ENCODE results near the gene COMMD9. TPM values are rescaled to one million over a fixed set of nuclear protein-coding genes. Genes with fewer than 3 reads are reported as not detected.

The COMMD9 gene
- total and polyA plus RNA-seq, 9 donors: 46.4 to 70.2 (median 54.2) TPM

- Histone ChIP-seq H3K36me3 (ENCODE audit: control insufficient read depth, insufficient read depth, low read length) (peaks cover 33% of the 10 kb centered on the region), H3K4me3 (ENCODE audit: low read length) (no peak overlapping the region), H3K27me3 (ENCODE audit: control insufficient read depth, insufficient read depth, low read length) (no peaks in the 10 kb centered on the region), H3K4me1 (ENCODE audit: control insufficient read depth, insufficient read depth, low read length) (no peaks in the 10 kb centered on the region), H3K9me3 (replicated peaks; ENCODE audit: control insufficient read depth, low read depth, low read length) (no peaks in the 10 kb centered on the region), H3K27ac (ENCODE audit: low read length) (no peak overlapping the region)
- DNase-seq: no peak
- 81% methylated on average over 10 of the region's 12 CpGs for WGBS (ENCODE audit: insufficient coverage)
Observed at GRCh38 chr11:36229091-36229705, 60.0 kb downstream of the COMMD9 start.

GRCh38 chr11:36228689-36229088 lies 60.5 kb downstream of the COMMD9 start:
- no peaks in the 10 kb centered on the region for H3K4me1 ChIP-seq (ENCODE audit: control insufficient read depth, insufficient read depth, low read length)
- WGBS (ENCODE audit: insufficient coverage): 94% methylated on average over 5 of the region's 8 CpGs
- H3K27ac ChIP-seq (ENCODE audit: low read length): no peak overlapping the region
- H3K9me3 ChIP-seq (replicated peaks; ENCODE audit: control insufficient read depth, low read depth, low read length): no peaks in the 10 kb centered on the region
- H3K27me3 ChIP-seq (ENCODE audit: control insufficient read depth, insufficient read depth, low read length): no peaks in the 10 kb centered on the region
- H3K4me3 ChIP-seq (ENCODE audit: low read length): no peak overlapping the region
- H3K36me3 ChIP-seq (ENCODE audit: control insufficient read depth, insufficient read depth, low read length): peaks cover 33% of the 10 kb centered on the region
- no peak for DNase-seq

GRCh38 chr11:36227044-36227443 lies 62.2 kb downstream of the COMMD9 start:
- no peaks in the 10 kb centered on the region for H3K9me3 ChIP-seq (replicated peaks; ENCODE audit: control insufficient read depth, low read depth, low read length)
- no peak overlapping the region for H3K4me3 ChIP-seq (ENCODE audit: low read length)
- peaks cover 30% of the 10 kb centered on the region for H3K36me3 ChIP-seq (ENCODE audit: control insufficient read depth, insufficient read depth, low read length)
- 97% methylated on average over 8 of the region's 15 CpGs for WGBS (ENCODE audit: insufficient coverage)
- no peak for DNase-seq
- H3K27me3 ChIP-seq (ENCODE audit: control insufficient read depth, insufficient read depth, low read length): no peaks in the 10 kb centered on the region
- no peaks in the 10 kb centered on the region for H3K4me1 ChIP-seq (ENCODE audit: control insufficient read depth, insufficient read depth, low read length)
- no peak overlapping the region for H3K27ac ChIP-seq (ENCODE audit: low read length)

DNA sequence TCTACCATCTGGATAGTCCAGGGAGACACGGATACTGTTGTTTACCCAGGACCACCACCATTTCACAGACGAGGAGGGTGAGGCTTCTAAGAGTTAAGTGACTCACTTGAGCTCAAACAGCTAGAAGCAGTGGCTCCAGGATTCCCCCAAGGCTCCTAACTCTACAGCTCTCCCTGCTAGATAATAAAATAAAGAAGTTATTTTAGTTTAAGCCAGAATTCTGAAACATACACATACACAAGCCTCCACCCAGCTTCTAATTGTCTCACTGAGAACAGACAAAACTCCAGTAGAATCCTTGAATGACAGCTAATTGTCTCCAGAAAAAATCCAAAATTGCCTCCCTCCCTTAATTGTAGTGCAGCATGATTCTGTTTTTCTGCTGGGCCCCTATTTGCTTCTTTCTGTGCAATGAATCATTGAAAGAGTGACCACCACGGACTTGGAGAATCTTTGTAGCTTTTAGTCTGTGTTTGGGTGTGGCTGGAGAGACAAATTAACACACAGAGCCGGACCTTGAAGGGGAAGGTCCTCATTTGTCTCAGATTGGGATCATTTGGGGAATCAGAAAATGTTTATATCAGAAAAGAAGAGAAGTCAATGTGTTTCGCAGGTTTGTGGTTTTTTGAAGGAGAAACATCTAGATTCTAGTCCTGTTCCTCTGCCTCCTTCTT lies 64.9 kb downstream of the COMMD9 start:
- 40% methylated on average over 2 of the region's 5 CpGs for WGBS (ENCODE audit: insufficient coverage)
- no peak for DNase-seq
- Histone ChIP-seq H3K27ac (ENCODE audit: low read length) (no peak overlapping the region), H3K27me3 (ENCODE audit: control insufficient read depth, insufficient read depth, low read length) (no peaks in the 10 kb centered on the region), H3K36me3 (ENCODE audit: control insufficient read depth, insufficient read depth, low read length) (peaks cover 15% of the 10 kb centered on the region), H3K9me3 (replicated peaks; ENCODE audit: control insufficient read depth, low read depth, low read length) (peaks cover 5% of the 10 kb centered on the region), H3K4me3 (ENCODE audit: low read length) (no peak overlapping the region), H3K4me1 (ENCODE audit: control insufficient read depth, insufficient read depth, low read length) (no peaks in the 10 kb centered on the region)

DNA sequence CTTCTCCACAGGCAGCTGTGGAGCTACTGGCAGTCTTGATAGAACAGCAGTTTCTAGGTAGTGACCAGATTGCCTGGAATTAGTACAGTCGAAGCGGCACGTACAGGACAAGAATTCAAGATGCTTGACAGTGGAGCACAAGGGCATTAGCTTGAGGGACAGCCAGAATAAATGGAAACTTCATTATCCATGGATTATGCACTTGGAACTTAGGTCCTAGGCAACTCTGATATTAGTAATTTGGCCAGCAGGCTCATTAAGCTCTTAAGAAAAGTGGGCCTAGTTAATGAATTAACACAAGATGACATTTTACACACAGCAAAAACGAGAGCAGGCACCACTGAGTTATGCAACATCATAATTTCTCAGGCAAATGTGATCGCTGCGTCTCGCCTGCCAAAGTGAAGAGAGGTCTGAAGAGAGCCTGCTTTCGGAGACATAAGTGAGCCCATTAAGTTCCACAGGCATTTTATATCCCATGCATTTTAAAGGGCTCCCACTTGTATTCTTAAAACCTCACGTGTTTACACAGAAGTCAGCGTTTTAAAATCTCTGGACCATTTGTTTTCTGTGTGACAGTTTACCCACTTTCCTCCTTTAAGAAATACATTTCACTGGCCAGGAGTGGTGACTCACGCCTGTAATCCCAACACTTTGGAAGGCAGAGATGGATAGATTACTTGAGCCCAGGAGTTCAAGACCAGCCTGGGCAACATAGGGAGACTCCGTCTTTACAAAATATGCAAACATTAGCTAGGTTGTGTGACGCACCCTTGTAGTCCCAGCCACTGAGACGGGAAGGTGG lies 66.2 kb downstream of the COMMD9 start:
- H3K36me3 ChIP-seq (ENCODE audit: control insufficient read depth, insufficient read depth, low read length): peaks cover 10% of the 10 kb centered on the region
- no peak overlapping the region for H3K27ac ChIP-seq (ENCODE audit: low read length)
- no peak overlapping the region for H3K4me3 ChIP-seq (ENCODE audit: low read length)
- DNase-seq: peak; percentile 45
- peaks cover 8% of the 10 kb centered on the region for H3K9me3 ChIP-seq (replicated peaks; ENCODE audit: control insufficient read depth, low read depth, low read length)
- no peaks in the 10 kb centered on the region for H3K27me3 ChIP-seq (ENCODE audit: control insufficient read depth, insufficient read depth, low read length)
- H3K4me1 ChIP-seq (ENCODE audit: control insufficient read depth, insufficient read depth, low read length): no peaks in the 10 kb centered on the region
- WGBS (ENCODE audit: insufficient coverage): 46% methylated on average over 10 of the region's 14 CpGs

Other genes starting within 250 kb of the COMMD9 start
- 8.8 TPM for gene PRR5L, start 6.9 kb upstream of the COMMD9 start, total RNA-seq
- 10 to 100 TPM in 1 of 8 donors, 1 to 10 TPM in 7; 6.7 to 10.4 (median 7.0) TPM for gene PRR5L, start 6.9 kb upstream of the COMMD9 start, polyA plus RNA-seq (ENCODE audit: insufficient read depth in 1 of 8, insufficient read length in 8 of 8, low replicate concordance in 1 of 8)
- gene TRAF6, start 220.8 kb upstream of the COMMD9 start, total RNA-seq: 14.9 TPM
- 10 to 100 TPM; 13.4 to 19.8 (median 16.7) TPM for gene TRAF6, start 220.8 kb upstream of the COMMD9 start, polyA plus RNA-seq (ENCODE audit: insufficient read depth in 1 of 8, insufficient read length in 8 of 8, low replicate concordance in 1 of 8)